Stimulated activated CD8-positive, alpha-beta memory T cell treated with anti-CD3 and anti-CD28 coated beads, Interleukin-4, amount 100 ng/mL, for 24 hours (primary cell): ENCODE data around the gene CSF2RB.
"Not testable (repeated sequence)": the region's sequence is repeated elsewhere in the genome, so short reads cannot be mapped to it uniquely, and the experiment has no call there.

Experiments used
- DNase-seq: peaks from one replicate; pipeline ENCODE4 v3.0.0-alpha.2; 2020; ENCODE audit warnings: low read depth

Gene CSF2RB

DNA sequence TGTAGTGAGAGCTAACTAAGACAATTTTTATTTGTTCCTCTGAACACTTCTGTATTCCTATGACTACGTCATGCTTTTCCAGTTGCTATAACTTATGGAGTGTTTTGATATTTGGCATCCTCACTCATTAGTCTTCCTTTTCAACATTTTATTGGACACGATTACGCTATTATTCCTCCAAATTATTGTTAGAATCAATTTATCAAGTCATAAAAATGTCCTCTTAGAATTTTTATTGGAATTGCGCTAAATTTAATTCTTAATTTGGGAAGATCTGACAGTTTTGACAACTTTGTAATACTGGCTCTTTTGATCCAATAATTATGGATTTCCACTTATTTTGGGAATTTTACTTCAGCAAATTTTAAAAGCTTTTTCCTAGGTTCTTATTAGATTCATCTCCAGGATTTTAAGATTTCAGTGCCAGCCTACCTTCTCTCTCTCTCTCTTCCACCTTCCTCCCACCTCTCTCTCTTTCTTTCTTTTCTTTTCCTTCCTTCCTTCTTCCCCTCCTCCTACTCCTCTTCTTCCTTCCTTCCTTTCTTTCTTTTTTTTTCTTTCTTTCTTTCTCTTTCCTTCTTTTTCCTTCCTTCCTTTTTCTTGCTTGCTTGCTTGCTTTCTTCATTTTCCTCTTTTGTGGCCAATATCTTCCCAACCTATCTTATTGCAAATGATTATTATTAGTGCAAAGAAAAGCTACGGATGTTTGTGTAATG lies 55.0 kb downstream of the CSF2RB start:
- DNase-seq: no peak

DNA sequence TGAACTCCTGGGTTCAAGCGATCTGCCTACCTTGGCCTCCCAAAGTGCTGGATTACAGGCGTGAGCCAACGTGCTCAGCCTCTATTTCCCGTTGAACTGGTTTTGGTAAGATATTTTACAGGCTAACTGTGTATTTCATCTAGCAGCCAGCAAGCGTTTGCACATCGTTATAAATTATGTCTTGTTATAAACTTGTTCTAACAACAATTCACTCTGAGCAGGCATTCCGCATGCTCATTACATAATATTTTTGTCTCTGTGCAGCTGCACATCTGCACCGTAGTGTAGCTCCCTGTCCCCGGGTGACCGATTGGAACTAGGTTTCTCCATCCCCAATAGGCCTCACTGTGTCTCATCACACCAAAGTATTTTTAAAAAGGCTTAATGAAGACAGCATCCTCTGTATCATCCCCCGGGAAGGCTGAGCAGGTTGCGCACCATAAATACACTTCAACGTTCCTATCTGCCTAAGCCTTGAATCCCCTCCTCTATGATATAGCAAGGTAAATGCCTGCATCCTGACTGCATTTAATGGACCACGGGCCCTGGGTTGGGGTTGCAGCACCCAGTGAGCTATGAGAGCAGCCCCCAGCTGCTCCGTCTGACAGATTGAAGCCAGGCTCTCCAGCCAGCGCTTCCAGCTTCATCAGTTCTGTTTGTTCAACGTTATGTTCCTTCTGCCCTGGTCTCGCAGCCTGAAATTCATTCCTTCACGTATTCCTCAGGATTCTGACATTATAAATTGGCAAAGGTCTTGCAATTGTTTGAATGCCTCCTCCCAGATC lies 58.1 kb downstream of the CSF2RB start:
- no peak for DNase-seq

DNA sequence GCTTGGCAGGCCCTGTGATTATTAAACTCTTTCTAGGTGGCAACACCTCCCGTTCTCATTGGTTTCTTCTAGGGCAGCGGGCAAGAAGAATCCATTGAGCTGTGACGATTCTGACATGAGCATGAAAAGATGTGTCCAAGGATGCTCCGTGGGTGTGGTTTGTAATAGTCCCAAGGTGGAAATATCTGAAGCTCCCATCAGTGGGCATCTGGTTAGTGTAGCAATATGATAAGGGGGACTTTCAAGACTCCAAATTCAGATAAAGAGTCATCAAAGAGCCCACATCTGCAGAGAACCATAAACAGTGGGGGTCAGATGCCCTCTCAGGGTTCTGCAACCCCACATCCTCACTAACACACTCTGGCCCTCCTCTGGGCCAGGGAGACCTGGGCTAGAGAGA lies 63.2 kb downstream of the CSF2RB start:
- no peak for DNase-seq

DNA sequence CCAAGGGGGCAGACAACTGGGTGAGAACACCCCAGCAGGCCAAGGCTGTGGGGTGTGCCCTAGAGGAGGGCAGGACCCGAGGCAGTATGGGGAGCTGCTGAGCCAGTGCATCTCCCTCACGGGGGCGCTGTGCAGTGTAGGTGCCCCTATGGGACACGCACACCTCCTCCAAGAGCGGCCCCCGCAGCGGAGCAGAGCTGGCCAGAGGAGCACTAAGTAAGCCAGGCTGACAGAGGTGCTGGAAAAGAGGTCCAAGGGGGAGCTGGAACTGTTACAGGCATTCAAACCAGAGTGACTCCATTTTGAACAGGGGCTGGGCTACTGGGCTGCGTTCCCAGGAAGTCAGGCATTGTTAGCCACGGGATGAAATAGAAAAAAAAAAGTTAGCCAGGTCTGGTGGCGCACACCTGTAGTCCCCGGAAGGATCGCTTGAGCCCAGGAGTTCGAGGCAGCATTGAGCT lies 64.0 kb downstream of the CSF2RB start:
- DNase-seq: peak; percentile 66

DNA sequence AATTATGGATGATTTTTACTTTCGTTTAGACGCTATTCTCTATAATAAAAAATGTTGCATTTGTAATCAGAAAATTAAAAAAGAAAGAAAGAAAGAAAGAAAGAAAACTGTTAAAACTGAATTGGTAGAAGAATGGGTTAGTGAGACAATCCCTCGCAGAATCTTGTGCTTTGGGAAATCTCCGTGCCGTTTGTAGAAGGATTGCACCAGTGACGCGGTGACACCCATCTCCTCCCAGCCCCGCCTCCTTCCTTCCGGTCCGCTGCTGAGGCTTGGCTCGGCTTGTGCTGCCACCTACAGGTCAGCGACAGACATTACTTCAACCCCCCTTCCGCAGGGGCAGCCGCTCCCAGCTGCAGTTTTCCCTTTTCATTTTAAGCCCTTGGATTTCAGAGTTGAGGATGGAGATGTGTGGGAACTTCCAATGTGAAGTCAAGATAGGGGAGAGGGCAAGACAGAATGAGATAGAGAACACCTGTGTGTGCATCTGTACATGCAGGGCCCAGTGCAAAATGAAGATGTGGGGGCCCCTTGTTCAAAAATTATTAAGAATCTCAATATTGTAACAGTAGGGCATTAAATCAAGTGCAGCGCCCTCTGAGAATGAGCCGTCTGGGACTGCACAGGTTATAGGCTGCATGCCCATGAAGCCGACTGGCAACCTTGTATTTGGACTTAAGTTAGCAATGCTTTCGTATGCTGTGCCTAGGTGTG lies 64.7 kb downstream of the CSF2RB start:
- peak; percentile 83 for DNase-seq

DNA sequence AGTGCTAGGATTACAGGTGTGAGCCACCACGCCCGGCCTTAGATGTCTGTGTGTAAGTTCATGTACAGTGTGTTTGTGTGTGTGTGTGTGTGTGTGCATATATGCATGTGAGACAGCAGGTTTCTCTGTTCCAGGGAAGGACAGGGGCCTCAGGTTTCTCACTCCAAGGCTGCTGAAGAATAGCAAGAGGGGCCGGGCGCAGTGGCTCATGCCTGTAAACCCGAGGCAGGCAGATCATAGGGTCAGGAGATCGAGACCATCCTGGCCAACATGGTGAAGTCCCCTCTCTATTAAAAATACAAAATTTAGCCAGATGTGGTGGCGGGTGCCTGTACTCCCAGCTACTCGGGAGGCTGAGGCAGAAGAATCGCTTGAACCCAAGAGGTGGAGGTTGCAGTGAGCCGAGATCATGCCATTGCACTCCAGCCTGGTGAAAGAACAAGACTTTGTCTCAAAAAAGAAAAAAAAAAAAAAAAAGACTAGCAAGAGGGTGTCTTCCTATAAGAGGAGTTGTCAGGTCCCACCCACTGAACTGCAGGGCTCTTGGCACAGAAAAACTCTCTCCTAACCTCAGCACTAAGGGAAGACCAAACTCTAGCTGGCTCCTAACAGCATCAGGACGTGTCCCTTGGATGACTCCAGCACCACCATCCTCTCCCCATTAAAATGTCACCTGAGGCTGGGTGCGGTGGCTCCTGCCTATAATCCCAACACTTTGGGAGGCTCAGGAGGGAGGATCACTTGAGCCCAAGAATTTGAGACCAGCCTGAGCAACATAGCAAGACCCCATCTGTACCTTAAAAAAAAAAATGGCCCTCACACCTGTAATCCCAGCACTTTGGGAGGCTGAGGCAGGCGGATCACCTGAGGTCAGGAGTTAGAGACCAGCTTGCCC lies 65.8 kb downstream of the CSF2RB start:
- DNase-seq: no peak

DNA sequence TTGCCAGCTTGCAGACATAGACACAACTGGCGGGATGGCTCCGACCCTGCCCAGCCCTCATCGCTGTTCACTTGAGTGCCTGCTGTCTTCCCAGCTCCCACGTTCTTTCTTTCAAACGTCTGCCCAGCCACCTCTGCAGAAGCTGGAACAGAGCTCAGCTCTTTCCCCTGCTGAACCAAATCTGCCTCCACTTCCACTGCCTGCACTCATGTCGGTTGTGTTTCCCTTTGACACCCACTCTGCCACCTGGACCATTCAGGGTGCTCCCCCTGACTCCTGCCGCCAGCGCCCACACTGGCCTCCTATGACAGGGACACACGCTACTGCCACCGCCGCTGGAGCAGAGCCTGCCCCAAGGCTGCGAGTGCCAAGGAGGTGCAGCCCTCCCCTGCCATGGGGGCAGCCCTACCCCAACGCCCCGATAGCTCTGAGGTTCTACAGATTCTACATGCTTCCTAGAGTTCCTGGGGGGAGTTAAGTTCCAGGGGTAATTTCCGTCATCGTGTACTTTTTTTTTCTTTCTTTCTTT lies 67.9 kb downstream of the CSF2RB start:
- DNase-seq: no peak

DNA sequence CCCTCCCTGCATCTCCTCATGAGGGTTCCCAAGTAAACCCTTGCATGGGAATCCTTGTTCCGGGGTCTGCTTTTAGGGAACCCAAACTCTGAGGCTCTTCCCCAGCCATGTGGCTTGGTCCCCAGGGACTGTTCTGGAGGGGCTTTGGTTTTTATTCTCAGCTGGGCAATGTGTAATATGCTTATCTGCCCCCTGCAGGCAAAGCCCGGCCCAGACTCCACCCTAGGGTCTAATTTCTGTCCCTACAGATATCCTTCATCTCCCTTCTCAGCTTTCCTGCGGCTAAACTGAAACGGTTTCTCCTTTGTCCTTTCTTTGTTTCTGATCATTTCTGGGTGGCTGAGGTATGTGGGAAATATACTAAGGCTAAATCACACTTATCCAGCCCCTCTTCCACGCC lies 68.7 kb downstream of the CSF2RB start:
- DNase-seq: no peak

DNA sequence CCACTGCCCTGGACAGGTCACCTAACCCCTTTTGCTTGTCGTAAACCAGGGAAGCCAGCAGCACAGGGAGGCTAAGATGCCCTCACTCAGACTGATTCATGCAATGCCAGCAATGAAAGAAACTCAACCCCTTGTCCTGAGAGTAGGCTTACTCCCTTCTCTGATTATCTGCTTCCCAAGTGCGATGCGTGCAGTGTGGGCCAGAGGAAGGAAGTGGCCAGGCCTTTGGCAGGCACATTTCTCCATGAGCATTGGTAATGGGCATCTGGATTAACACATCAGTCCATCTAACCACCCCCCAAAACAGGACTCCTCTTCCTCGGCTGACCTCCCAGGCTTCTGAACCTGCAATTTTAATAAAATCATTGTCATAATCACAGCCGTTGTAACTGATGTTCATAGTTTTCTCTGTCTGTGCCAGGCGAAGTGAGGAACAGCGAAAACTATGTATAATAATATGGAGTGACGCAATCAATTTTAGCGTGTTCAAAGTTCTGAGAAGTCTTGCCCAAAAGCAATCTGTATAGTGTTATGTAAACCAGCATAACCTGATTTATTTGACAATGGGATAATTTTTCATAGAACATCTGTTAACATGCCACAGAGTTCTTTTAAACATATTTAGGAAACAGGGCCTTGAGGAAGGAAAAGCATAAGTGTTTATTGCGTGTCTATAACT lies 71.9 kb downstream of the CSF2RB start:
- no peak for DNase-seq

DNA sequence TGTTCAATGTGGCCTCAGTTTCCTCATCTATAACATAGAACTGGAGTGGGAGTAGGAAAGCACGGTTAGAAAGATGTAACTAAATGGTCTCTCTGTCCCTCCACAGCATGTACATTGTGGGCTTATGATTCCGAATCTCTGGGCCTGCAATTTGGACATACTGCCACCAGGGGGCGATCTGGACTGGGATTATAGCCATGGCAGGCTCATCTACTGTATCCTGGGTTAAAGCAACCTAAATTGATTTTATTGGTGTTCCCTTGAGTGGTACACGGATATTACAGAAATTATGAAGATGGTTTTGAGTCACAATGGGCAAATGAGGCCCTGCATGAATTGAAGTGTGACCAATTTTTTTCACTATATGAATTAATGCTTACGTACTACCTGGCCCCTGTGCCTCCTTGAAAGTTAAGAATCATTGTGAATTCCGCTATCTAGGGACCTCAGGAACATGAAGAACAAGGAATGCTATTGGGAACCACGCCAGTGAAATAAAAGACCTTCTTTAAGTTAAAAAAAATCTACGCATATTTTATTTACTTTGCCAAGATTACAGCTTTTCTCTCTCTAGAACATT lies 72.9 kb downstream of the CSF2RB start:
- DNase-seq: peak; percentile 30

DNA sequence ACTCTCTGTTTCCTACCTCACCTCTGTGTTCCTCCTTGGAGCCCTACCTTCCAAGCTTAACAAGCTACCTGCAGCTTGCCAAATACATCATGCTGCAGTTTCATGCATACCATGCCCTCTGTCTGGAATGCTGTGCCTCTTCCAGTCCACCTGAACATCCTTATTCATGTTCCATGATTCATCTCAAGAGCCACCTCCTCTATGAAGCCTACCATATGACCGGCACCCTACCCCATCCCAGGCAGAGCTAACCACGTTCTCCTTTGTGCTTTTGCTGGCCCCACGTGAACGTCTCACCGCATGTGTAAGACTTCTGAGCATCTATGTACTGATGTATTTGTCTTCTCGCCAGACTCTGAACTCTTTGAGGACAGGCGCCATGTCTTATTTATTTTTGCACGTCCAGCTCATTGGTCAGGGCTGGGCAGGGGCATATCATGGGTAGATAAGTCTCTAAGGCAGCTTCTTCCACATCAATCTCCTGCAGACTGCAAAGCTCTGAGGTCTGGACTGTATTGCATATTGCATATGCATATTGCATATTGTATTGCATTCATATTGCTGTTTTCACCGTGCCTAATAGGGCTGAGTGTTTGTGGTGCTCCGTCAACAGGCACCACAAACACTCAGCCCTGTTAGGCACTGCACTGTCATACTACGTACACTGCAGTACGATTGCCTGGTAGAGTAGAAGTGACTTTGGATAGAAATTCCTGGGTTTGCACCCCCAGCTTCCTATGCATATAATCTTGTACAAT lies 74.8 kb downstream of the CSF2RB start:
- DNase-seq: no peak

DNA sequence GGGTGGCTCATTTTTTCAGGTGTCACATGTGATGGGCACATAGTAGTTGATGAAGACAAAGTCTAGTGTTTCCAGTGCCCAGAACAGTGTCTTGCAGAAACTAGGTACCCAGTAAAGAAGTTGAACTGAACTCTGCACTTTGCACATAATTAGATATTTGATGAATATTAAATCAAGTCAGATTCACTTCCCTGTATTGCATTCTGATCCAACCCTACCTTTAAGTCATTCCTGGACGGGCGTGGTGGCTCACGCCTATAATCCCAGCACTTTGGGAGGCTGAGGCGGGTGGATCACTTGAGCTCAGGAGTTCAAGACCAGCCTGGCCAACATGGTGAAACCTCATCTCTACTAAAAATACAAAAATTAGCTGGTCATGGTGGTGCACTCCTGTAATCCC lies 75.6 kb downstream of the CSF2RB start:
- not testable (repeated sequence) for DNase-seq
